GM18907 (cell line): ENCODE measurements around the gene WRAP73.

ENCODE experiments used
- ATAC-seq: cut with Tn5 transposase; IDR thresholded peaks from one replicate; pipeline ENCODE4 v1.9.1; 2021; ENCODE audit warnings: mild to moderate bottlenecking, moderate library complexity; ENCODE audit not compliant: unreplicated experiment

Gene WRAP73, protein sequence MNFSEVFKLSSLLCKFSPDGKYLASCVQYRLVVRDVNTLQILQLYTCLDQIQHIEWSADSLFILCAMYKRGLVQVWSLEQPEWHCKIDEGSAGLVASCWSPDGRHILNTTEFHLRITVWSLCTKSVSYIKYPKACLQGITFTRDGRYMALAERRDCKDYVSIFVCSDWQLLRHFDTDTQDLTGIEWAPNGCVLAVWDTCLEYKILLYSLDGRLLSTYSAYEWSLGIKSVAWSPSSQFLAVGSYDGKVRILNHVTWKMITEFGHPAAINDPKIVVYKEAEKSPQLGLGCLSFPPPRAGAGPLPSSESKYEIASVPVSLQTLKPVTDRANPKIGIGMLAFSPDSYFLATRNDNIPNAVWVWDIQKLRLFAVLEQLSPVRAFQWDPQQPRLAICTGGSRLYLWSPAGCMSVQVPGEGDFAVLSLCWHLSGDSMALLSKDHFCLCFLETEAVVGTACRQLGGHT

DNA sequence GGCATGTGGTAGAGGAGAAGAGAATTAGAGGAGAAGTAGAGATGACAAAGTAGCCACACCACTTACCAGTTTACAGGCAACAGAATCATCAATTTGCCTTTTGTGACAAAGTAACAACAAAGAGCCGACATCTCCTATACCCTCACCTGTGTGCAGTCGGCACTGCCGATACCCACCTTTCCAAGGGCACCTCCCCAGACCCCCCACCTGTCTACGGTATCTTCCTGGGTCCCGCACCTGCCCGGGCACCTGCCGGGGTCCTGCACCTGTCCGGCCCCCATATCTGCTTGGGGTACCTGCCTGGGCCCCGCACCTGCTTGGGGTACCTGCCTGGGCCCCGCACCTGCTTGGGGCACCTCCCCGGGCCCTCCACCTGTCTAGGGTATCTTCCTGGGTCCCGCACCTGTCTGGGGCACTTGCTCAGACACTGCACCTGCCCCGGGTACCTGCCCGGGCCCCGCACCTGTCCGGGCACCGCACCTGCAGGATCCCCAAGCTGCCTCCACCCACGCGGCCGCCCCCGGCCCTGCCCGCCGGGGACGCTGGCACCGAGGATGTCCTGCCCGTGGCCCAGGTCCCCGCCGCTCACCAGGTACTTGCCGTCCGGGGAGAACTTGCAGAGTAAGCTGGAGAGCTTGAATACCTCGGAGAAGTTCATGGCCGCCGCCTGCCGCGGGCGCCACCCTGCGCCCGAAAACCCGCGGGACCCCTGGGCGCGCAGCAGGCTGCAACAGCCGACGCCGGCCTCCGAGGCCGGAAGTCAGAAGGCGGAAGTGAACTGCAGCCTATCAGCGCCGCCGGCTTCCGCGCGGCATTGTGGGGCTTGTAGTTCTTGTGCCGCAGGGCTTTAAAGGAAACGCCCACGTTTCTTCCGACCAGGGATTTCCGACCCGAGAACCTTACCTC lies at the start of gene WRAP73:
Gene WRAP73 (minus strand): TSS at position 762 of the 906 bp plus-strand sequence. CDS start 104 bp downstream, at position 658.
- ATAC-seq, result peak; percentile 75

GRCh38 chr1:3699596-3699995 lies 49.7 kb upstream of the WRAP73 start:
- ATAC-seq, result no peak

DNA sequence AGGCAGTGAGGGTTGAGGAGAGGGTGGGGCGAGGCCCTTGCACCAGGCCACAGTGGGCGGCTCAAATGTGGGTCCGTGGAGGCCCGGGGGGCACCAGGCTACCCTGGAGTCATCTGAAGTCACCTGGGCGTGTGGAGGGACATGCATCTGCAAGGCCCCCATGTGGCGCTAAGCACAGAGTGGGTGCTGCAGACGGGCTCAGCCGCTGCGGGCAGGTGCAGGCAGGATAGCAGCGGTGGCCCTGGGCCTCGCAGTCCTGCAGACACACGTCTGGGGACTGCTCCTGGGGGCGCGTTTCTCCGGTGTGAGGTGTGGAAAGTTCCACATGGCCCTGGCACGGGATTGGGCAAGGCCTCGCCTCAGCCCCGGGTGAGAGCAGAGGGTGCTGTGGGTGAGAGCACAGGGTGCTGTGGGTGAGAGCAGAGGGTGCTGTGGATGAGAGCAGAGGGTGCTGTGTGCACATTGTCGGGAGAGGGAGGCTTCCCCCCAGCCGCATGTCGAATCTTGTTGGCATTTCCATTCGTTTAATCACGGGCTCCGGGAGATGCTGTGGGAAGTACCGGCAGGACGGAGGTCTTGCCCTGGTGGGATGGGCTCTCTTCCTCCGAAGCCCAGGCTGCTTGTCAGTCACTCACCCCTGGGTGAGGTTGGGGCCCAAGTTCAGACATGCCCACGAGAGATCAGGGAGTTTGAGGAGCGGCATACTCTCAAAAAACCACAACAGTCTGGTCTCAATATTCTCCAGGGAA lies 48.9 kb upstream of the WRAP73 start:
- ATAC-seq, result no peak

DNA sequence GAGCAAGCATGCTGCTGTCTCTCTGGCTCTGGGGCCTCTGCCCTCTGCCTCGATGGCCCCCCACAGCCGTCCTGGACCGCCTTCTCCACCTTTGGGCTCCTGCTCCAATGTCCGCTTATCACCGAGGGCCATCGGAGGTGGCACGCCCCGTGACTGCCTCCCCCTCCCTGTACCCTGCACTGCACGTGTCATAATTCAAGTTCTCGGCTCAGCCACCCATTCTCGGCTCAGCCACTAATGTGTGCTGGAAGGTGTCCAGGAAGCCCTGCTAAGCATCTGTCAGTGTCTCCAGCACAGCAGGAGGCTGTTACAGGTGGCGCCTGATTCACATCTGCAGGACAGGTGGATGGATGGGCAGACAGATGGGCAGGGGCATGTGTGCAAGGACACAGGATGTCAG lies 47.9 kb upstream of the WRAP73 start:
- ATAC-seq, result no peak

DNA sequence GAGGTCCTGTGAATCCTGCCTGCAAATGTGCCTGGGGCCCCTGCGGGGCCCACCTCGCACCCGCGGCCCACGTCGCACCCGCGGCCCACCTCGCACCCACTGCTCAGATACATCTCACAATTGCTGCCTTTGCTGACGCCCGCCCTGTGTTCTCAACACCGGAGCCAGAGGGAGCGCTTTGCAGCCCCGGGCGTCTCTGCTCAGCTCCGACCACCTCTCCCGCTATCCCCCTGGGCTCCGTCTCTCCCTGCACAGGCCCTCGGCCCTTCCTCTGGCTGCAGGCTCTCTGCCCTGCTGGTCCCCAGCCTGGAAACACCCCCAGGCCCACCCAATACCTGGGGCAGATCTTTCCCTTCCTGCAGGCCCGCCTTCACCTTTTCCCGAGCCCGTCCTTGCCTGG lies 47.2 kb upstream of the WRAP73 start:
- no peak for ATAC-seq

DNA sequence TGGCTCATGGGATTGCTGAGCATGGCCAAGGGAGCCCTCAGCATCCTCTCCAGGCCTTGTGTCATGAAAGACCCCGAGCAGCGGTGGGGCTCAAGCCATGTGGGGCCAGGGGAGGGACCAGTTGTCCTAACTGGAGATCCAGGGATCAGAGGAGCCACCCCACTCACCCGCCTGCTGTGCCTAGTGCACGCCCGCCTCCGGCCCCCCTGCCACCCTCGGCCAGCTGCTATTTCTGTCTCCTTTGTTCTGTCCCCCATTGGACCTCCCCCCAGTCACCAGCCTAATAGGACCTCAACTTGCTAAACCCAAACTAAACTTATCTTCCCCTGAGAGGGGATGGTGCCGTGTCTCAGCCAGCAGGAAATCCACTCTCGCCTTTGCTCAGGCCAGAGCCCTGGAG lies 46.8 kb upstream of the WRAP73 start:
- no peak for ATAC-seq

DNA sequence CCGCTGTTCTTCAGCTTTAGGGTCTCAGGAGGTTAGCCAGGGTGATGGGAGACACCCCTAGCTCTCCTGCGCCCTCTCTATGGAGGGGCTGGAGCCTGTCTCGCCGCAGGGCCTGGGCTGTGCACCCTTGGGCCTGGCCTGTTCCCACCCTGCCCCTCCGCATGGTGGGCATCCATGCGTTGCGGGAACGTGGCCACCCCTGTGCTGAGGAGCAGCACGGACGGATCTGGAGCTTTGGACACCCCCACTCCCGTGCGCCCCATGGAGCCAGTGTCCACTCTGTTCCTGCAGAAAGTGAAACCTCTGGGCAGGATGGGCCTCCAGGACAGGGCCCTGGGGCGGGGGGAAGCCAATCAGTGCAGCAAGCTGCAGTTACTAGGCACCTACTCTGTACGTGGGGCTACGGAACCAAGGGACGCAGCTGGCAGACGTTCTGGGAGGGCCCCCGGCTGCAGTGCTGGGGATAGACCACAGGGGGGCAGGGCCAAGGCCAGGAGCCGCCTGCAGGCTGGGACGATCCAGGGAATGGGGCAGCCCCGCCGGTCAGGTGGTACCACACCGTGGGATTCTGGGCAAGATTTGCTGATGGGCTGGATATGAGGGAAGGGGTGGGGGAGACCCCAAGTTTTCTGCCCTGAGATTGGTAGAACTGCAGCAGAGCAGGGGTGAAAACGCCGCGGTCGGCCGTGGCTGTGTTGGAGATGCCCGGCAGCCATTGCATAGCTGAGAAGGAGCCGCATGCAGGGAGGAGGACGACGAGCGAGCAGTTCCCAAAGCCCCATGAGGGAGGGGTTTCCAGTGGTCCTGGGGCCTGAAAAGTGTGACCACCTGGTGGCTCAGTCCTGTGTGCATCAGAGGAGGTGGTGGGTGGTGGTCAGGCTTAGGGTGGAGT lies 45.7 kb upstream of the WRAP73 start:
- ATAC-seq, result no peak

DNA sequence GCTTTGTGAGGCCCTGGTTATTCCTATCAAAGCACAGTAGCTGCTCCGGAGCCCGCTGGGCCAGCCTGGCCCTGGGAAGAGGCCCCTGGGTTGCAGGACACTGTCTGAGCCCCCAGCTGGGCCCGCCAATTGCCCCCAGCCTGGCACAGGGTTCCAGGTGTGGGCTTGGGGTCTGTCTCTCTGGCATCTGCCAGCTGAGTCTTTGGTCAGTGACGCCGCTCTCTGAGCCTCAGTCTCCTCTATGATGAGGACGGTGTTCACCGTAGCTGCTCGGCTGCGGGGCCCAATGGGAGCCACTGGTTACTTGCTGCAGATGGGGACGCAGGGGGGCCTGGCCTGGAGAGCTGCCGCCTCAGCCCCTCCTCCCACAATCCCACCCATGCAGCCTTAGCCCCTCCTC lies 43.4 kb upstream of the WRAP73 start:
- ATAC-seq, result no peak

- no peak for ATAC-seq
These were observed 42.7 kb upstream of the WRAP73 start for GRCh38 chr1:3692598-3692997.

GRCh38 chr1:3691421-3692204 lies 41.7 kb upstream of the WRAP73 start:
- ATAC-seq, result no peak

- ATAC-seq, result no peak
These were observed 40.6 kb upstream of the WRAP73 start for GRCh38 chr1:3690282-3691065.

DNA sequence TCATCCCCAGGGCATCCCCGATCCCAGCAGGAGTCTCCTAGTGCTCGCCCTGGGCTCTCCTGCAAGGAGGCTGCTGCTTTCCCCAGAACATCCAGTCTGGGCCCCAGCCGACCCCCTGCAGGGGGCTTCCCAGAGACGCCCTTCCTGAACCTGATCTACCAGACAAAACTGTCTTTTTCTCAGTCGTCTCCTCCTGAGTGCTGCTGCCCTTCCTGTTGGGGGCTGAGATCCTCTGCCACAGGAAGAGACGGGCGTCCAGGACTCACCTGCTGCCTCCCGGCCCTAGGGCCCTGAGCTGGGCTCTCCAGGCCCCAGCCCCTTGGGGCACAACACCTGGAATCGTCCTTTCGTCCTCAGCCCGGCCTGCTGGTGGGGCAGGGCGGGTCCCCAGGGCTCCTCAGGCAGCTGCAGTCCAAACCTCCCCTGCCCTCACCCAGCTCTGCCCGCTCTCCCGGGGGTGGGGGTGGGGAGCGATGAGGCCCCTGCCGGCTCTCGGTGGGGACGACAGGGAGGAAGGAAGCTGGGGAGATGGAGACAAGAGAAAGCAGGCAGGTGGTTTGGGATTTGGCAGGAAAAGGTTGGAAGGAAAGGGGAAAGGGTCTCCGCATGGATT lies 39.3 kb upstream of the WRAP73 start:
- ATAC-seq, result no peak

GRCh38 chr1:3688356-3689137 lies 38.6 kb upstream of the WRAP73 start:
- no peak for ATAC-seq

DNA sequence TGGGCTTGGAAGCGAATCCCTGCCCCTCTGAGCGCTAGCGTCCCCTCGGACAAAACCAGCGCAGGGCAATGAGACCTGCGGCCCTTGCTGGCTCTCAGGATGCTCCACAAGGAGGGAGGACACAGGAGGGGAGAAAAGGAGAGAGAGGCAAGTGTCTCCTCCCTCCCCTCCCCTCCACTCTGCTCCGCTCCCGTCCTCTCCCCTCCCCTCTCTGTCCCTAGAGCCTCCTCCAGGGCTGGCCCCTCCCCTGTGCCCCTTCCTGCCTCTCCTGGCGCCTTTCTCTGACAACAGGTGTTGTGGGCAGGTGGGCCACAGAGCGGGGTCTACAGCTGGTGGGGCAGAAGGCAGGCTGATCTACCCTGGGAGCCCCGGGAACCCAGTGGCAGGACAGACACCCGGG lies 37.6 kb upstream of the WRAP73 start:
- no peak for ATAC-seq

GRCh38 chr1:3685906-3686305 lies 36.0 kb upstream of the WRAP73 start:
- no peak for ATAC-seq

DNA sequence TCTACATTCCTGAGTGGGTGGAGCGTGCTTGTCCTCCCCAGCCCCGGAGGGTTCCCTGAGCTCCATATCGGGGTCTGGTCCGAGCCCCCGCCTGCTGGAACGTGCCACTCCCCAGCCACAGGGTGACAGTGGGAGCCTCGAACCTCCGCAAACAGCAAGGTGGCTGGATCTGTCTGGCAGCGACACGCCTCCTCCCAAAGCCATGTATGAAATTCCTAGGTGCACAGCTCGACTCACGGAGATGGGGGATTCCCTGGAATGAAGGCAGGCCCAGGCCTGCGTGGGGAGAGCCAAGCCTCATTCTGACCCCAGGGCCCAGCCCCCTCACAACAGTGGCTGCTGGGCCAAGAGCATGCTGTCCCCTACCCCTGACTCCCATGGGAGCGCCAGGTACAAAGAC lies 35.3 kb upstream of the WRAP73 start:
- ATAC-seq, result no peak

- no peak for ATAC-seq
These were observed 34.1 kb upstream of the WRAP73 start for GRCh38 chr1:3683992-3684391.
